HG03521 (cell line): ENCODE data around the gene B4GALNT1.
"Not testable (repeated sequence)": the region's sequence is repeated elsewhere in the genome, so short reads cannot be mapped to it uniquely, and the experiment has no call there.

ENCODE experiments used
- ATAC-seq: cut with Tn5 transposase; IDR thresholded peaks from one replicate; pipeline ENCODE4 v1.9.1; 2021; ENCODE audit warnings: mild to moderate bottlenecking, moderate library complexity; ENCODE audit not compliant: unreplicated experiment

Gene B4GALNT1

DNA sequence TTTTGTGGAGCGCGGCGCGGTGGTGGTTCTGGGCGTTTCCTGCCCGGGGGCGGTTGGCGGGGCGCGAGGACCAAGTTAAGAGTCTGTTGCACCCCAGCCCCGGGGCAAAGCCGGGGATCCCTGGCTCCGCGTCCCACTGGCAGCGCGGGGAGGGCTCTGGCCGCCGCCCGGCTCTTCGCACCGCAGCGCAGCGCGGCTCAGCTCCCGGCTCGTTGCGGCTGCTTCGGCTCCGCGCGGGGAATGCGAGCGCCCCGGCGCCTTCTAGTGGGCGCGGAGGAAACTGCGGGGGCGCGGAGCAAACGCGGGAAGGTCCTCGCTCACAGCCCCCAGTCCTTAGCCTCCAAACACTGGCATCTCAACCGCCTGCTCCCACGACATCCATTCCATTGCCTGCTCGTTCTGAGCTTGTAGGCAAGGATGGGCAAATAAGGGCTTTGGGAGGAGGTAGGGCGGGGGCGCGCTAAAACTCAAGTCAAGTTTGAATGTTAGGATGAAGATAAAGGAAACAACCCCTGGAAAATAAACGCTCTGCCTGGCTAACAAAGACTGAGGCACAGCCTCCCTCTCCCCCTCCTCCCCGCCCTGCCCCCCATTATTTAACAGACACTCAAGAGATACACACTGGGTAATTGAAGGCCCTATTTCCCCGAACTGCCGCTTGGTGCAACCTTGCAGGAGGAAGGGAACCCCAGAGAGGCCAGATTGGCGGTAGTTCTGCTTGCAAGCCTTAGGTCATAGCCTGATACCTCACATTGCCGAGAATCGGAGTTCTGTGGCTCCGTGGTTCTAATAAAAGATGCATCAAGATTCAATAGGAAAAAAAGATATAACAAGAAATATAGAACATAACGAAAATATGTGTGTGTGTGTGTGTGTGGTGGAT, at the start of gene B4GALNT1:
TSS of gene B4GALNT1 (minus strand) at position 244 of the 883 bp plus-strand sequence. CDS start 1,069 bp downstream, outside the sequence.
- ATAC-seq, result no peak

DNA sequence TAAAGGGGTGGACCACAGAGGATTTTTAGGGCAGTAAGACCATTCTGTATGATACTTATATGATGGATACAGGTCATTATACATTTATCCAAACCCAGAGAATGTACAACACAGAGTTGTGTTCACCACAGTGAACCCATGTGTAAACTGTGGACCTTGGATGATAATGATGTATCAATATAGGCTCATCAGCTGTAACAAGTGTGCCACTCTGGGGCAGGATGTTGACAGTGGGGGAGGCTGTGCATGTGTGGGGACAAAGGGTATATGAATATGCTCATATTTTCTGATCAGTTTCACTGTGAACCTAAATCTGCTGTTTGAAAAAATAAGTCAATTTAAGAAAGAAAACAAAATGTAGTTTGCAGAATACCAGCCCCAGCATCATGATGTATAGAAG, 46.7 kb upstream of the B4GALNT1 start:
- ATAC-seq, result no peak

GRCh38 chr12:57677947-57678346, 44.9 kb upstream of the B4GALNT1 start:
- ATAC-seq, result not testable (repeated sequence)

DNA sequence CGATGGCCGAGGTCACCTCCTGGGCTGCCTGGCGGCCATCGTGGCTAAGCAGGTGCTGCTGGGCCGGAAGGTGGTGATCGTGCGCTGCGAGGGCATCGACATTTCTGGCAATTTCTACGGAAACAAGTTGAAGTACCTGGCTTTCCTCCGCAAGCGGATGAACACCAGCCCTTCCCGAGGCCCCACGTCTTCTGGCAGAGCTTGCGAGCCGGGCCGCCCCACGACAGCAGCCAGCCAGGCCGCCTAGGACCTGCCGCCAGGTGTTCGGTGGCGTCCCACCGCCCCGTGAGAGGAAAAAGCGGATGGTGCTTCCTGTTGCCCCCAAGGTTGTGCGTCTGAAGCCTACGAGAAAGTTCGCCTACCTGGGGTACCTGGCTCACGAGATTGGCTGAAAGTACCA, 41.7 kb upstream of the B4GALNT1 start:
- no peak for ATAC-seq

GRCh38 chr12:57672801-57673200, 39.8 kb upstream of the B4GALNT1 start:
- ATAC-seq, result no peak

DNA sequence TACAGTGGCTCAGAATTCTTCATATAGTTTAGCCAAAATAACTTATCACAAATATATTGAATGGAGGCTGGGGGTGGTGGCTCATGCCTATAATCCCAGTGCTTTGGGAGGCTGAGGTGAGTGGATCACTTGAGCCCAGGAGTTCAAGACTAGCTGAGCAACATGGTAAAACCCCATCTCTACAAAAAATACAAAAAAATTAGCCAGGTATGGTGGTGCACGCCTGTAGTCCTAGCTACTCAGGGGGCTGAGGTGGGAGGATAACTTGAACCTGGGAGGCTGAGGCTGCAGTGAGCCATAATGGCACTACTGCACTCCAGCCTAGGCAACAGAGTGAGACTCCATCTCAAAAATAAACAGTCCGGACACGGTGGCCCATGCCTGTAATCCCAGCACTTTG, 38.8 kb upstream of the B4GALNT1 start:
- not testable (repeated sequence) for ATAC-seq

- not testable (repeated sequence) for ATAC-seq
Observed at GRCh38 chr12:57669691-57670090, 36.7 kb upstream of the B4GALNT1 start.

DNA sequence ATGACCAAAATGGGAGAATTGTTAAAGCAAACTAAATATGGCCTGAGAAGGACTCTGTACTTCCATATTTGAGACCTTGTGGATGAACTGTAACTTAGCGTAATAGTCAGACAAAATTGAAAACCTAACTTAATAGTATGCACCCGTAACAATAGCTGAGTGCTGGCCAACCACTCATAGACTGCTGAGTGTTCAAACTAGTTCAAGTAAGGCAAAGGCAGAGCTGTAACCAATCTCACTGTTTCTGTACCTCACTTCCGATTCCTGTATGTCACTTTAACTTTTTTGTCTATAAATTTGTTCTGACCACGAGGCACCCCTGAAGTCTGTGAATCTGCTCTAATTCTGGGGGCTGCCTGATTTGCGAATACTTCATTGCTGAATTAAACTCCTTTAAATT, 33.9 kb upstream of the B4GALNT1 start:
- no peak for ATAC-seq

DNA sequence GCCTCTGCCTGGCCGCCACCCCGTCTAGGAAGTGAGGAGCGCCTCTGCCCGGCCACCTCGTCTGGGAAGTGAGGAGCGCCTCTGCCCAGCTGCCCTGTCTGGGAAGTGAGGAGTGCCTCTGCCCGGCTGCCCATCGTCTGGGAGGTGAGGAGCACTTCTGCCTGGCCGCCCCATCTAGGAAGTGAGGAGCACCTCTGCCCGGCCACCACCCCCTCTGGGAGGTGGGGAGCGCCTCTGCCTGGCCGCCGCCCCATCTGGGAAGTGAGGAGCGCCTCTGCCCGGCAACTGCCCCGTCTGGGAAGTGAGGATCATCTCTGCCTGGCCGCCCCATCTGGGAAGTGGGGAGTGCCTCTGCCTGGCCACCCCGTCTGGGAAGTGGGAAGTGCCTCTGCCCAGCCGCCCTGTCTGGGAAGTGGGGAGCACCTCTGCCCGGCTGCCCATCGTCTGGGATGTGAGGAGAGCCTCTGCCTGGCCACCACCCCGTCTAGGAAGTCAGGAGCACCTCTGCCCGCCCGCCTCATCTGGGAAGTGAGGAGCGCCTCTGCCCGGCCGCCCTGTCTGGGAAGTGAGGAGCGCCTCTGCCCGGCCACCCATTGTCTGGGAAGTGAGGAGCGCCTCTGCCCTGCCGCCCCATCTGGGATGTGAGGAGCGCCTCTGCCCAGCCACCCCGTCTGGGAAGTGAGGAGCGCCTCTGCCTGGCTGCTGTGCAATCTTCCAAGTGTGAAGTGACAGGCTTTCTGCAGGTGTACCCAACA, 32.2 kb upstream of the B4GALNT1 start:
- not testable (repeated sequence) for ATAC-seq

DNA sequence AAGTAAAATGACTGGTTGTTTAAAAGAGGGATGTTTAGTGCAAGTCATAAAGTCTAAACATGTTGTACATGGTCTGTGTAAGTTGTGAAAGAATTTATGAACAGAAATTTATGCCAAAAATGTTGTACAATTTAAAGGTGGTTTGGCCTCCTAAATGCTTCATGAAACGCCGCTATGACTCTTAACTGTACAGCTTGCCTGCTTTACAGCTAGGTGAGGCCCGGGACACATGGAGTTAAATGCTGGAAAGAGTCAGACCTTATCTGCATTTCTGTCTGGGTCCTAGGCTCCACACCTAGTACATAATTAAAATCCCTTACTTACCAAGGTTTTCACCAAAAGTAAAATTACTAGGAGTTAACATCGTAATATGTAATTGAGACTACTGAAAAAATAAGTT, 28.4 kb upstream of the B4GALNT1 start:
- no peak for ATAC-seq

DNA sequence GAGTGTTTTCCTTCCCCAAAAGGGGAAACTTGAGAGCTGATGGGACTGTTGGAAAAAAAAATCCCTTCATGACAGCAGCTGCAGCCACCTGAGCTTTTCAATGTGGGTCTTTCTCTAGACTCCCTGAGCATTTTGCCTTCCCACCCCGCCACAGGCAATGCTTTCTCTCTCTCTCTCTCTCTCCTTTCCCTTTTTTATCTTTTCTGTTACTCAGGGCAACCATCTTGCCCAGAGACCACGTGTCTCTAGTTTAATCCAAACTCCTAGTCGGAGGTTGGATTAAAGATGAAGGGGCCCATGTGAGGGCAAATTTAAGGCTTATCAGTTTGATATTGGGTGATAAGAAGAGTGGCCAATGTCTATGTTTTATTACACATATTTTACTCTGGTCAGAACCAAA, 25.9 kb upstream of the B4GALNT1 start:
- ATAC-seq, result no peak

DNA sequence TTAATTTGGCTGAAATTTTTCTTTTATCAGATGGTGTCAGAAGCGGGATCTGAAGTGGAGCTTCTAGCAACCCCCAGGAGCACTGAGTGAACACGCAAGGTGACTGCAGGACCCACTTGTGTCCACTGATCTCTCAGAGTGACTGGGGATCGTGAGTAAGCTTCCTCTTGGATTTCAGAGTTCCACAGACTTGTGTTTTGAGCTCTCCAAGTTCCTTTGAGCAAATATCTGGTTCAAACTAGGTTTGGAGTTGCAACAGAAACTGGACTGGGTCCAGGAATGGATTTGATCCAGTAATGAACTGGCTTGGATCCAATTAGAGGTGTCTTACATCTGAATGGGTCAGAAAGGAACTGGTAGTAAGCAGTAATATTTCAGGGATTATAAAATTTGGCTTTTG, 24.7 kb upstream of the B4GALNT1 start:
- no peak for ATAC-seq

GRCh38 chr12:57656408-57656807, 23.4 kb upstream of the B4GALNT1 start:
- not testable (repeated sequence) for ATAC-seq

- no peak for ATAC-seq
Observed at GRCh38 chr12:57655541-57656240, 22.7 kb upstream of the B4GALNT1 start.

GRCh38 chr12:57654042-57654441, 21.0 kb upstream of the B4GALNT1 start:
- ATAC-seq, result no peak

DNA sequence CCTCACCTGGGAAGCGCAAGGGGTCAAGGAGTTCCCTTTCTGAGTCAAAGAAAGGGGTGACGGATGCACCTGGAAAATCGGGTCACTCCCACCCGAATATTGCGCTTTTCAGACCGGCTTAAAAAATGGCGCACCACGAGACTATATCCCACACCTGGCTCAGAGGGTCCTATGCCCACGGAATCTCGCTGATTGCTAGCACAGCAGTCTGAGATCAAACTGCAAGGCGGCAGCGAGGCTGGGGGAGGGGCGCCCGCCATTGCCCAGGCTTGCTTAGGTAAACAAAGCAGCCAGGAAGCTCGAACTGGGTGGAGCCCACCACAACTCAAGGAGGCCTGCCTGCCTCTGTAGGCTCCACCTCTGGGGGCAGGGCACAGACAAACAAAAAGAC, 13.7 kb upstream of the B4GALNT1 start:
- not testable (repeated sequence) for ATAC-seq

DNA sequence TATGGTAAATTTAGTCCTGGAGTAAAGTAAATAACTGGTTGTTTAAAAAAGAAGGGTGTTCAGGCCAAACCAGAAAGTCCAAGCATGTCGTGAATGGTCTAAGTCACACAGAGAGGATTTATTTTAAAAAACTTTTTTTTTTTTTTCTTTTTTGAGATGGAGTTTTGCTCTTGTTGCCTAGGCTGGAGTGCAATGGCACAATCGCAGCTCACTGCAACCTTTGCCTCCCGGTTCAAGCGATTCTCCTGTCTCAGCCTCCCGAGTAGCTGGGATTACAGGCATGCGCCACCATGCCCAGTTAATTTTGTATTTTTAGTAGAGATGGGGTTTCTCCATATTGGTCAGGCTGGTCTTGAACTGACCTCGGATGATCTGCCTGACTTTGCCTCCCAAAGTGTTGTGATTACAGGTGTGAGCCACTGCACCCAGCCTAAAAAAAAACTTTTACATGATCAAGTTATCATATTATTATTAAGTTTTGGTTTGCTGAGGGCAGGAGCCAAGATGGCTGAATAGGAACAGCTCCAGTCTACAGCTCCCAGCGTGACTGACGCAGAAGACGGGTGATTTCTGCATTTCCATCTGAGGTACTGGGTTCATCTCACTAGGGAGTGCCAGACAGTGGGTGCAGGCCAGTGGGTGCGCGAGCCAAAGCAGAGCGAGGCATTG, 13.1 kb upstream of the B4GALNT1 start:
- ATAC-seq, result not testable (repeated sequence)

GRCh38 chr12:57641699-57642442, 8.9 kb upstream of the B4GALNT1 start:
- ATAC-seq, result no peak

DNA sequence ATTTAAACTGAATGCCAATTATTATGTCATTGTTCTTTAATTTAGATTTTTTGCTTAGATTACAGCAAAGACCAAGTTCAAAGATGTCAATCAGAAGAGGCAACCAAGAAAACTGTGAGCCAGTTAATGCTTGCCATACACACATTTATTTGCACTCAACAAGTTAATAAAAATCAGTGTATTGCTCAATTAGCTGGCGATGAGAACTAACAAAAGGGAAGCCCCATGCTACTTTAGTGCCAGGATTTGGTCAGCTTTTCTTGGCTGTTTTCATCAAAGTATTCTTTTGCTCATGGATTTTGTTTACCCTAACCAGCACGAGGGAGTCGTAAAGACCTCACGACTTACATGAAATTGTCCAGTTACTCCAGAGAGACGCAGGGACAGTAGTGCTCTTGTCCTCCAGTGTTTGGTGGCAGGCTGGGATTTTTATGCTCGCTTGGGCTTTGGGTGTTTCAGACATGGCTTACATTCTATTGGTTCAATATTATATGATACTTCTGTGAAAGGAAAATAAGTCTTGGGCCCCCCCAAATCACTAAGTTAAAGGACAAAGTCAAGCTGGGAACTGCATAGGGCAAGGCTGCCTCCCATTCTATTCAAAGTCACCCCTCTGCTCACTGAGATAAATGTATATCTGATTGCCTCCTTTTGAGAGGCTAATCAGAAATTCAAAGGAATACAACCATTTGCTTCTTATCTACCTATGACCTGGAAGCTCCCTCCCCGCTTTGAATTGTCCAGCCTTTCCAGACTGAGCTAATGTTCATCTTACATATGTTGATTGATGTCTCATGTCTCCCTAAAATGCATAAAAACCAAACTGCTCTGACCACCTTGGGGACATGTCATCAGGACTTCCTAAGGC, 7.4 kb upstream of the B4GALNT1 start:
- ATAC-seq, result no peak
